Measurements from ENCODE around the gene TOMT. TPM values are rescaled to one million over a fixed set of nuclear protein-coding genes. Genes with fewer than 3 reads are reported as not detected.
"Not testable (repeated sequence)": the region's sequence is repeated elsewhere in the genome, so short reads cannot be mapped to it uniquely, and the experiment has no call there.

TOMT gene
- total RNA-seq, 1 donor from 2014 or later = not detected

DNA sequence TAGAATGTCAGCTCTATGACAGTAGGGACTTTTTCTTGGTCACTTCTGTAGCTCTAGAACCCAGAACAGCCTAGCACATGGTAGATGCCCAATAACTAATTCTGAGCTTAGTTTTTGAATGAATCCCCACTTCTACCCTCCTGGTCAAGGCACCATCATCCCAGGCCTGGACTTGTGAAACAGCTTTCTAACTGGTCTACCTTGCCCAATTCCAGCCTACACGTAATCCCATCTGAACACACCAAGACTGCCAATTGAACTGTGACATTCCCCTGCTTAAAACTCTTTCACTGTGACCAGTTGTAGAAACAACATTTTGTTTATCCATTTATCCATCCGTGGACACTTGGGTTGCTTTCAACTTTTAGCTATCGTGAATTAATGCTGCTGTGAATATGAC, 23.7 kb downstream of the TOMT start:
- H3K4me3 Mint-ChIP-seq (ENCODE audit: unreplicated experiment) = no peak overlapping the region
- no peaks in the 10 kb centered on the region for H3K4me1 Mint-ChIP-seq (ENCODE audit: low read depth, unreplicated experiment)
- peaks cover 3% of the 10 kb centered on the region for H3K9me3 Mint-ChIP-seq (ENCODE audit: unreplicated experiment)
- no peak overlapping the region for H3K27ac Mint-ChIP-seq (ENCODE audit: unreplicated experiment)
- TF ChIP-seq, protein P1, sequence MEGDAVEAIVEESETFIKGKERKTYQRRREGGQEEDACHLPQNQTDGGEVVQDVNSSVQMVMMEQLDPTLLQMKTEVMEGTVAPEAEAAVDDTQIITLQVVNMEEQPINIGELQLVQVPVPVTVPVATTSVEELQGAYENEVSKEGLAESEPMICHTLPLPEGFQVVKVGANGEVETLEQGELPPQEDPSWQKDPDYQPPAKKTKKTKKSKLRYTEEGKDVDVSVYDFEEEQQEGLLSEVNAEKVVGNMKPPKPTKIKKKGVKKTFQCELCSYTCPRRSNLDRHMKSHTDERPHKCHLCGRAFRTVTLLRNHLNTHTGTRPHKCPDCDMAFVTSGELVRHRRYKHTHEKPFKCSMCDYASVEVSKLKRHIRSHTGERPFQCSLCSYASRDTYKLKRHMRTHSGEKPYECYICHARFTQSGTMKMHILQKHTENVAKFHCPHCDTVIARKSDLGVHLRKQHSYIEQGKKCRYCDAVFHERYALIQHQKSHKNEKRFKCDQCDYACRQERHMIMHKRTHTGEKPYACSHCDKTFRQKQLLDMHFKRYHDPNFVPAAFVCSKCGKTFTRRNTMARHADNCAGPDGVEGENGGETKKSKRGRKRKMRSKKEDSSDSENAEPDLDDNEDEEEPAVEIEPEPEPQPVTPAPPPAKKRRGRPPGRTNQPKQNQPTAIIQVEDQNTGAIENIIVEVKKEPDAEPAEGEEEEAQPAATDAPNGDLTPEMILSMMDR (IDR thresholded peaks at IDR 0.05; ENCODE audit: partially characterized antibody, unreplicated experiment) = no peak
- peaks cover 6% of the 10 kb centered on the region for H3K27me3 Mint-ChIP-seq (ENCODE audit: unreplicated experiment)
- DNase-seq = no peak
- peaks cover 19% of the 10 kb centered on the region for H3K36me3 Mint-ChIP-seq (ENCODE audit: unreplicated experiment)

DNA sequence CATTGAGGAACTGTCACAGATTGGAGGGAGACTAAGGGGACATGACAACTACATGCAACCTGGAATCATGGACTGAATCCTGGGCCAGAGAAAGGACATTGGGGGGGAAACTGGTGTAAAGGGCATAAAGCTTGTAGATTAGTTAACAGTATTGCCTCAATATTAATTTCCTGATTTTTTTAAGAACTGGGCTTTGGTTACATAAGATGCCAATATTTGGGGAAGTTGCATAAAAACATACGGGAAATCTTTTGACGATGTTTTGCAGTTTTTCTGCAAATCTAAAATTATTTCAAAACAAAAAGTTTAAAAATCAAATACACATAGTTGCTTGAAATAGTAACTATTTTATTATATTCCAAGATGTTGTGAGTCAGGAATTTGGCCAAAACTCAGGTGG, 26.9 kb downstream of the TOMT start:
- TF ChIP-seq, protein P1 (IDR thresholded peaks at IDR 0.05; ENCODE audit: partially characterized antibody, unreplicated experiment) = no peak
- H3K27me3 Mint-ChIP-seq (ENCODE audit: unreplicated experiment) = peaks cover 7% of the 10 kb centered on the region

DNA sequence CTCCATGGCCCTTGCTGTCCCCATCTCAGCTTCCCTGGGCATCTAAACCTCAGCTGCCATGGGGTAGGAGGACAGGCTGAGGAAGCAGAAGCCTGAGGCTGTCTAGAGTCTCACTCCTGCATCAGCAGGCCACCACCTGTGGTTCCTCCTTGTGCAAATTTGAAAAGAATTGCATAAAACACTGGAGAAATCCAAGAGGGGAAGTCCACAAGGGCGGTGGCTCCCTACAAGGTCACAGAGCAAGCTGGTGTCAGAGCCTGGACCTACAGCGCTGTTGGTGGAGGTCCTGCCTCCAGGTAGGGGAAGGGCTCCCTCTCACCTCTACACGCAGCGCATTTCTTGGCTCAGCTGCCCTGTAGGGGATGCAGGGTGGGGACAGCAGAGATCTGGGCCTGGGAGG, 29.7 kb downstream of the TOMT start, which contains the start of gene FOLR3:
FOLR3 (plus strand) TSS at position 253 of the 400 bp plus-strand sequence. CDS start 228 bp downstream, outside the sequence.
- H3K4me3 Mint-ChIP-seq (ENCODE audit: unreplicated experiment); DNase-seq; H3K36me3 Mint-ChIP-seq (ENCODE audit: unreplicated experiment); H3K4me1 Mint-ChIP-seq (ENCODE audit: low read depth, unreplicated experiment); H3K27ac Mint-ChIP-seq (ENCODE audit: unreplicated experiment); H3K27me3 Mint-ChIP-seq (ENCODE audit: unreplicated experiment); H3K9me3 Mint-ChIP-seq (ENCODE audit: unreplicated experiment): not testable (repeated sequence)

More for the DNA sequence above, 26.9 kb downstream of the TOMT start:
- H3K4me3 Mint-ChIP-seq (ENCODE audit: unreplicated experiment) = no peak overlapping the region
- H3K36me3 Mint-ChIP-seq (ENCODE audit: unreplicated experiment) = peaks cover 12% of the 10 kb centered on the region
- H3K9me3 Mint-ChIP-seq (ENCODE audit: unreplicated experiment) = peaks cover 4% of the 10 kb centered on the region
- no peaks in the 10 kb centered on the region for H3K4me1 Mint-ChIP-seq (ENCODE audit: low read depth, unreplicated experiment)
- DNase-seq = no peak
- no peak overlapping the region for H3K27ac Mint-ChIP-seq (ENCODE audit: unreplicated experiment)

DNA sequence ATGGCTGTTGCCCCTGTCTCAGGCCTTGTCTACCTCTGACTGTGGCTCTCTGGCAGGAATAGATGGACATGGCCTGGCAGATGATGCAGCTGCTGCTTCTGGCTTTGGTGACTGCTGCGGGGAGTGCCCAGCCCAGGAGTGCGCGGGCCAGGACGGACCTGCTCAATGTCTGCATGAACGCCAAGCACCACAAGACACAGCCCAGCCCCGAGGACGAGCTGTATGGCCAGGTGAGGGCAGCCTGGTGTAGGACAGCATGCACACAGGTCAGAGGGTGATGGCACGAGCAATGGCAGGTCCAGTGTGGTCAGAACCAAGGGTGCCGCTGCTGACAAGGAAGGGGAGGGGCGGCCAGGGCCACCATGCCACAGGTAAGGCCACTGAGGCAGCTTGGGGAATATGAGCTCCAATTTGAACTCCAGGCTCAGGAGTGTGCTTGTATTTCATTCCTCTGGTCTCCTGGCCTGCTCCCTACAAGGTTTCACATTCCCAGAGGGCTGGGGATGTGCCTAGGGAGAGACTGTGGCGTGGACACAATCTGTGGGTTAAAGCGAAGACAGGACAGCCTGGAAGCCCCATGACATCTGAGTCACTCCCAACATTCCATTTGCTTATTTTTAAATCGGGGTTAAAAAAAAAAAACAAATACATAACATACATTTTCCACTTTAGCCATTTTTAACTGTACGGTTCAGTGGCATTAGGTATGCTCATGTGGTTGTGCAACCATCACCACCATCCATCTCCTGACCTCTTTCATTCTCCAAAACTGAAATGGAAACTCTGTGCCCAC, 30.4 kb downstream of the TOMT start:
- H3K4me3 Mint-ChIP-seq (ENCODE audit: unreplicated experiment) = no peak overlapping the region

DNA sequence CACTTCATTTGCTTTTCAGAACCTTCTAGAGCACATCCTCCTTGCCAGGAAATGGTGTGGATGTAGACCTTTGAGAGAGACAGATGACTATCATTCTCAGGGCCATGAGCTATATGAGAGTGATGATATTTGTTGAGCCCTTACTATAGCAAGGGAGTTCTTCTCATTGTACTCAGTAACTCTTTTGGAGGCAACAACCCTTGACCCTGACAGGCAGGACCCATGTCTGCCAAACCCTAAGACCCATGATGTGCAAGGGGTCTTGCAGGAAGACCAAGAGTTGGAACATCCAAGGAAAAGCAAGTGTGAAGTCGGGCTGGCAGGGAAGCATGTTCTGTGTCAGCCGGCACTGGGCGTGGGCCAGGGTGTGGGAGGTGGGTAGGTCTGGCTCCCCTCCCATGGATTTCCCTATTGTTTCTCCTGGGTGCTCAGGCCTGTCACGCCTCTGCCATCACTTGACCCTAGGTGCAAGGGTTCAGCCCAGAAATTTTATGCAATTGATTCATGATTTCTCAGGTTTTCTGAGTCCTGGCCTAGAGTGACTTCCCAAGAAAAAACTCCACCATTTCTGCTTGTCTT, 31.0 kb downstream of the TOMT start:
- Mint-ChIP-seq H3K27ac (ENCODE audit: unreplicated experiment) (no peak overlapping the region), H3K4me1 (ENCODE audit: low read depth, unreplicated experiment) (no peaks in the 10 kb centered on the region), H3K27me3 (ENCODE audit: unreplicated experiment) (peaks cover 3% of the 10 kb centered on the region), H3K9me3 (ENCODE audit: unreplicated experiment) (peaks cover 1% of the 10 kb centered on the region), H3K4me3 (ENCODE audit: unreplicated experiment) (no peak overlapping the region), H3K36me3 (ENCODE audit: unreplicated experiment) (no peaks in the 10 kb centered on the region)
- DNase-seq = no peak
- TF ChIP-seq, protein P1 (IDR thresholded peaks at IDR 0.05; ENCODE audit: partially characterized antibody, unreplicated experiment) = no peak

More for the DNA sequence above, 30.4 kb downstream of the TOMT start:
- Mint-ChIP-seq H3K27ac (ENCODE audit: unreplicated experiment) (no peak overlapping the region), H3K4me1 (ENCODE audit: low read depth, unreplicated experiment) (no peaks in the 10 kb centered on the region), H3K36me3 (ENCODE audit: unreplicated experiment) (no peaks in the 10 kb centered on the region), H3K27me3 (ENCODE audit: unreplicated experiment) (peaks cover 3% of the 10 kb centered on the region), H3K9me3 (ENCODE audit: unreplicated experiment) (peaks cover 1% of the 10 kb centered on the region)
- TF ChIP-seq, protein P1 (IDR thresholded peaks at IDR 0.05; ENCODE audit: partially characterized antibody, unreplicated experiment) = no peak
- no peak for DNase-seq
